Hepatocyte (in vitro differentiated cells): ENCODE data around the gene RUNX3.

ENCODE experiments used
- CTCF ChIP-seq: fragments of 200-600 bp; sonication (generic); IDR thresholded peaks from 2 replicates; pipeline ENCODE4 v1.5.1; 2016; ENCODE audit warnings: antibody characterized with exemption, mild to moderate bottlenecking; ENCODE audit not compliant: poor library complexity
- EZH2 ChIP-seq: fragments of 200-600 bp; sonication (generic); IDR thresholded peaks from 2 replicates; pipeline ENCODE4 v1.6.1; 2016; ENCODE audit warnings: antibody characterized with exemption, mild to moderate bottlenecking, borderline replicate concordance
- EZH2phosphoT487 ChIP-seq: fragments of 200-600 bp; sonication (generic); IDR thresholded peaks from one replicate; pipeline ENCODE4 v1.6.1; 2018; ENCODE audit warnings: antibody characterized with exemption, mild to moderate bottlenecking, low read depth, moderate library complexity; ENCODE audit not compliant: unreplicated experiment, severe bottlenecking

- no peak for TF ChIP-seq CTCF
- TF ChIP-seq EZH2, result no peak
- no peak for TF ChIP-seq EZH2phosphoT487
Measured at GRCh38 chr1:24938276-24938675, 8.2 kb upstream of the RUNX3 start.
